Ovary (tissue), 9 donors: Measurements from ENCODE around the gene GOLGA3. TPM values are rescaled to one million over a fixed set of nuclear protein-coding genes. Genes with fewer than 3 reads are reported as not detected.
"Not testable (repeated sequence)": the region's sequence is repeated elsewhere in the genome, so short reads cannot be mapped to it uniquely, and the experiment has no call there.

Experiments
- DNase-seq, 5 donors: peaks; one replicate each; pipeline ENCODE4 v3.0.0-alpha.2; 2019 to 2020
- H3K27ac ChIP-seq, 2 donors: fragments of 200-600 bp; one replicate each; pipeline versions ENCODE4 v1.5.1 to v1.8.0; 2019 to 2022
- H3K27me3 ChIP-seq: fragments of 200-600 bp; one replicate; pipeline ENCODE4 v1.8.0; 2022
- H3K36me3 ChIP-seq: fragments of 200-600 bp; sonication (generic); one replicate; pipeline ENCODE4 v1.5.1; 2019
- H3K4me1 ChIP-seq: one replicate; pipeline ENCODE4 v1.8.1; 2013; ENCODE audit warnings: mild to moderate bottlenecking, moderate library complexity; ENCODE audit not compliant: insufficient read depth
- H3K4me3 ChIP-seq: fragments of 200-600 bp; sonication (generic); one replicate; pipeline ENCODE4 v1.5.1; 2017
- H3K9me3 ChIP-seq, 2 donors: fragments of 200-600 bp in 1 of 2; sonication (generic) in 1 of 2; one replicate each; pipeline versions ENCODE4 v1.5.1 to v1.8.1; 2013 to 2019; ENCODE audit warnings: mild to moderate bottlenecking in 1 of 2, moderate library complexity in 1 of 2
- CTCF ChIP-seq, 3 donors: fragments of 450-650 bp in 2 of 3; fragments of 200-600 bp in 1 of 3; IDR thresholded peaks; one replicate each; pipeline versions ENCODE4 v1.5.1 to v1.8.0; 2016 to 2022; ENCODE audit warnings: antibody characterized with exemption in 3 of 3, mild to moderate bottlenecking in 1 of 3
- EP300 ChIP-seq: sonication (generic); formaldehyde crosslinking; IDR thresholded peaks from one replicate; pipeline ENCODE4 v1.6.1; 2017; ENCODE audit warnings: antibody characterized with exemption
- POLR2A ChIP-seq: fragments of 450-650 bp; IDR thresholded peaks from one replicate; pipeline ENCODE4 v1.6.1; 2017; ENCODE audit warnings: antibody characterized with exemption, mild to moderate bottlenecking, moderate library complexity
- WGBS, 3 donors: extraction: QIAGEN DNeasy Blood & Tissue Kit in 1 of 3; methylation state at CpG; one replicate each; pipeline versions ENCODE4 v1.1.5 to v1.1.7; 2013 to 2017; 5-methylcytosine and 5-hydroxymethylcytosine counted together
- intact Hi-C, 4 donors: fragments of 100-400 bp; cut with DNase I; formaldehyde crosslinking; loops; one replicate each; pipeline versions ENCODE4 v1.11.0 to v1.15.1; 2022 to 2023
- polyA plus RNA-seq, 2 donors: library from polyadenylated mRNA; stranded (reverse); fragments of 200-250 nt in 1 of 2; fragments of 350-450 nt in 1 of 2; fragmentation: Illumina TruSeq in 1 of 2; extraction: RNeasy Lipid Tissue Mini Kit (QIAGEN cat#74804) in 1 of 2; gene quantifications; one replicate each; pipeline ENCODE4 v1.2.3, GENCODE V29; 2013 to 2014
- total RNA-seq, 7 donors: library from RNA; depleted of rRNA in 2 of 7; stranded (reverse); fragments of >200 nt in 2 of 7; fragmentation: NEBNext Ultra II Directional in 3 of 7; extraction: Animal tissue kit (Norgen Biotek cat#: 25700) in 3 of 7; gene quantifications; one replicate each; pipeline versions ENCODE4 v1.1.0 to v1.2.4, GENCODE V29; 2016 to 2023
- donor health status: DM: no; HTN: no; CAD: no; lungs with moderate emphysema.
- donor health status: DM: no; HTN: no; CAD: no.
- donor health status: Bipolar disorder and iron deficiency.
- donor health status: DM: yes; HTN: yes; CAD: no.
- donor health status: DM: no; HTN: no; CAD: no.
- donor health status: DM: yes; HTN: yes; CAD: no.

Gene GOLGA3
- total and polyA plus RNA-seq, 9 donors, result 14.4 to 76.0 (median 50.9) TPM

DNA sequence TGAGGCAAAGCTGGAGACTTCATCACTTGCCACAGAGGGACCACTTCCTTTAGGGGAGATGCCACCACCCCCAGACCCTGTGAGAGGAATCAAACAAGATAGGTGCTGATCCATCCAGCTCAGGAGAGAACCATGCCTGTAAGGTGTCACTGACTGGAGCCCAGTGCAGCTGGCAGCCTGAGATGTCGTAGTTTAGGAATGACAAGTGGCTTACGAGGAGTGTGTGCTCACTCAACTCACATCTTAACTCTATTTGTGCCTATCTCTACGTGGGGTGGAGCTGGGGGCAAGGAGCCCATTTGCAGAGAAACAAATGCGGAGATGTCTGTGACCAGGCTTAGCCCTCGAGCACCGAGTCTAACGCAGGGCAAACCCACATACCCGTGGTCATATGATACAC, 32.9 kb upstream of the GOLGA3 start:
- Histone ChIP-seq H3K4me1 (no peaks in the 10 kb centered on the region), H3K9me3 (no peaks in the 10 kb centered on the region), H3K4me3 (no peak overlapping the region), H3K36me3 (no peaks in the 10 kb centered on the region), H3K27me3 (no peaks in the 10 kb centered on the region), H3K27ac (no peak overlapping the region)
- WGBS, 3 donors, result 91 to 92% (median 92%) methylated on average over 8 of the region's 8 CpGs
- TF ChIP-seq CTCF (IDR thresholded peaks at IDR 0.05) (no peak), EP300 (no peak), POLR2A (no peak)
- DNase-seq, result no peak
- intact Hi-C loops, result no loop called here

DNA sequence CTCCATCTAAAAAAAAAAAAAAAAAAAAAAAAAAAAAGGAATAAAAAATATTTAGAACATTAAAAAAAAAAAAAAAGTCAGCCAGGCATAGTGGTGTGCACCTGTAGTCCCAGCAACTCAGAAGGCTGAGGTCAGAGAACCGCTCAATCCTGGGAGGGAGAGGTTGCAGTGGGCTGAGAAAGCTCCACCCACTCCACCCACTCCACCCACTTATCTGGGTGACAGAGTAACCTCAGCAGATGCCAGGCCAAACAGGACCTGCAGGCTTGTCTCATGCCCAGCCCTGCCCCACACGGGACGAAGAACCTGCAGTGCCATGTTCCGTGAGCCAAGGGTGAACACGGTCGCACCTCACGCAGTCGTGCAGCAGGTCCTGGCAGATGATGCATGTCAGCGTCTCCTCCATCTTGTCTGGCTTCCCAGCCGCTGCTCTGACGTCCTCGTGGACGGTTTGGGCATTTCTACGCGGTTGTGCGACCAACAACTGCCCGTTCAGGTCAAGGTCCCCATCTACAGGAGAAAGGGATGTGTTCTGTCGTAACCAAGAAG, 30.1 kb upstream of the GOLGA3 start:
- no peak overlapping the region for H3K4me3 ChIP-seq
- no peaks in the 10 kb centered on the region for H3K27me3 ChIP-seq
- WGBS, 3 donors, result 87 to 90% (median 89%) methylated on average over 18 of the region's 18 CpGs
- no peaks in the 10 kb centered on the region for H3K4me1 ChIP-seq
- no peak for TF ChIP-seq POLR2A
- no peak for TF ChIP-seq CTCF (IDR thresholded peaks at IDR 0.05)
- TF ChIP-seq EP300, result no peak
- intact Hi-C loops, result no loop called here
- H3K9me3 ChIP-seq, result no peaks in the 10 kb centered on the region
- H3K27ac ChIP-seq, result no peak overlapping the region
- no peak for DNase-seq
- H3K36me3 ChIP-seq, result no peaks in the 10 kb centered on the region

- WGBS, 3 donors, result 92 to 95% (median 94%) methylated on average over 18 to 21 of the region's 21 CpGs
- H3K4me1 ChIP-seq, H3K36me3 ChIP-seq, H3K9me3 ChIP-seq, H3K4me3 ChIP-seq, H3K27ac ChIP-seq, H3K27me3 ChIP-seq, DNase-seq, intact Hi-C loops: not testable (repeated sequence)
These were observed 28.4 kb upstream of the GOLGA3 start for GRCh38 chr12:132857019-132857418.

DNA sequence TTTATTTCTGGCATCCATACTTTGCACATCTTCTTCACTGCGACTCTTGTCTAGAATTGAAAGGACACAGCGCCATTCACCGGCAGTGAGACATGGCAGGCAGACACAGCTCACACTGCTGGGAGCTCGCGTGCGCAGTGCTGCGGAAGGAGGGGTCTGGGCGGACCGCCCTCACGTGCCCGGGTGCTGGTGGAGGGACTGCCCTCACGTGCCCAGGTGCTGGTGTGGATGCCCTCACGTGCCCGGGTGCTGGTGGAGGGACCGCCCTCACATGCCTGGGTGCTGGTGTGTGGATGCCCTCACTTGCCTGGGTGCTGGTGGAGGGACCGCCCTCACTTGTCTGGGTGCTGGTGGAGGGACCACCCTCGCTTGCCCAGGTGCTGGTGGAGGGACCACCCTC, 27.9 kb upstream of the GOLGA3 start:
- H3K4me3 ChIP-seq, result no peak overlapping the region
- no peak for TF ChIP-seq EP300
- no peak for TF ChIP-seq CTCF (IDR thresholded peaks at IDR 0.05)
- TF ChIP-seq POLR2A, result no peak
- WGBS, 3 donors, result 92 to 96% (median 95%) methylated on average over 17 of the region's 17 CpGs
- H3K9me3 ChIP-seq, result no peaks in the 10 kb centered on the region
- no peaks in the 10 kb centered on the region for H3K27me3 ChIP-seq
- no peaks in the 10 kb centered on the region for H3K4me1 ChIP-seq
- intact Hi-C loops, result no loop called here
- H3K27ac ChIP-seq, result no peak overlapping the region
- H3K36me3 ChIP-seq, result no peaks in the 10 kb centered on the region
- no peak for DNase-seq

DNA sequence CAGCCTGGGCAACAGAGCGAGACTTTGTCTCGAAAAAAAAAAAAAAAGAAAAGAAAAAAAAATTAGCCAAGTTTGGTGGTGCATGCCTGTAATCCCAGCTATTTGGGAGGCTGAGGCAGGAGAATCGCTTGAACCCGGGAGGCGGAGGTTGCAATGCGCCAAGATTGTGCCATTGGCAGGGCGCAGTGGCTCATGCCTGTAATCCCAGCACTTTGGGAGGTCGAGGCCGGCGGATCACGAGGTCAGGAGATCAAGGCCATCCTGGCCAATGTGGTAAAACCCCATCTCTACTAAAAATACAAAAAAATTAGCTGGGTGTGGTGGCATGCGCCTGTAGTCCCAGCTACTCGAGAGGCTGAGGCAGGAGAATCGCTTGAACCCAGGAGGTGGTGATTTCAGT, 26.5 kb upstream of the GOLGA3 start:
- H3K27me3 ChIP-seq, H3K4me3 ChIP-seq, H3K27ac ChIP-seq, H3K4me1 ChIP-seq, intact Hi-C loops, DNase-seq, H3K9me3 ChIP-seq, H3K36me3 ChIP-seq: not testable (repeated sequence)
- WGBS, 3 donors, result 93 to 95% (median 95%) methylated on average over 14 of the region's 14 CpGs
